DND-41 (cell line): Measurements from ENCODE around the gene SPPL2C.

Source experiments
- ATAC-seq: fragments of 200-7000 bp; cut with Tn5 transposase; 3 replicates; pipeline ENCODE4 v1.9.1; 2021; ENCODE audit warnings: low read depth; ENCODE audit not compliant: insufficient read depth
- DNase-seq: peaks from one replicate; pipeline ENCODE4 v3.0.0-alpha.2; 2020
- H2AFZ ChIP-seq: 2 replicates; pipeline ENCODE4 v1.6.0; 2012; ENCODE audit warnings: low read depth, low read length
- H3K27ac ChIP-seq: 2 replicates; pipeline ENCODE4 v1.5.1; 2012; ENCODE audit warnings: low read length, inconsistent platforms
- H3K27me3 ChIP-seq: fragments of 200-600 bp; sonication (generic); 2 replicates; pipeline ENCODE4 v1.6.0; 2012; ENCODE audit warnings: low read length, mild to moderate bottlenecking, inconsistent platforms; ENCODE audit not compliant: insufficient read depth, poor library complexity
- H3K36me3 ChIP-seq: 2 replicates; pipeline ENCODE4 v1.5.1; 2012; ENCODE audit warnings: low read length, inconsistent platforms; ENCODE audit not compliant: insufficient read depth
- H3K4me1 ChIP-seq: 2 replicates; pipeline ENCODE4 v1.5.1; 2012; ENCODE audit warnings: mild to moderate bottlenecking, low read length; ENCODE audit not compliant: insufficient read depth
- H3K4me2 ChIP-seq: 2 replicates; pipeline ENCODE4 v1.6.0; 2012; ENCODE audit warnings: mild to moderate bottlenecking, moderate library complexity, low read length, inconsistent platforms; ENCODE audit not compliant: insufficient read depth
- H3K4me3 ChIP-seq, 2 experiments: fragments of 200-600 bp in 1 of 2; shearing (Covaris generic) in 1 of 2; 2 replicates each; pipeline ENCODE4 v1.5.1; 2012 to 2016; ENCODE audit warnings: inconsistent platforms in 2 of 2, low read length in 2 of 2, mild to moderate bottlenecking in 2 of 2, low read depth in 1 of 2, moderate library complexity in 1 of 2
- H3K79me2 ChIP-seq: 2 replicates; pipeline ENCODE4 v1.6.0; 2012; ENCODE audit warnings: low read length, inconsistent platforms; ENCODE audit not compliant: insufficient read depth
- H3K9ac ChIP-seq: 2 replicates; pipeline ENCODE4 v1.6.0; 2012; ENCODE audit warnings: low read depth, mild to moderate bottlenecking, inconsistent platforms, low read length, moderate library complexity
- H3K9me3 ChIP-seq: 2 replicates; pipeline ENCODE4 v1.5.1; 2012; ENCODE audit warnings: low read length, moderate library complexity, mild to moderate bottlenecking, inconsistent platforms; ENCODE audit not compliant: insufficient read depth, severe bottlenecking
- H4K20me1 ChIP-seq: 2 replicates; pipeline ENCODE4 v1.6.0; 2012; ENCODE audit warnings: low read length; ENCODE audit not compliant: insufficient read depth
- CTCF ChIP-seq: IDR thresholded peaks from 2 replicates; pipeline ENCODE4 v1.5.1; 2012; ENCODE audit warnings: borderline replicate concordance, low read length, moderate library complexity, mild to moderate bottlenecking; ENCODE audit not compliant: poor library complexity, severe bottlenecking; ENCODE audit errors: extremely low read depth
- EZH2 ChIP-seq: IDR thresholded peaks from 3 replicates; pipeline ENCODE4 v1.6.1; 2012; ENCODE audit warnings: borderline replicate concordance, low read depth, mild to moderate bottlenecking, moderate library complexity, low read length, inconsistent platforms; ENCODE audit not compliant: severe bottlenecking

Gene SPPL2C

DNA sequence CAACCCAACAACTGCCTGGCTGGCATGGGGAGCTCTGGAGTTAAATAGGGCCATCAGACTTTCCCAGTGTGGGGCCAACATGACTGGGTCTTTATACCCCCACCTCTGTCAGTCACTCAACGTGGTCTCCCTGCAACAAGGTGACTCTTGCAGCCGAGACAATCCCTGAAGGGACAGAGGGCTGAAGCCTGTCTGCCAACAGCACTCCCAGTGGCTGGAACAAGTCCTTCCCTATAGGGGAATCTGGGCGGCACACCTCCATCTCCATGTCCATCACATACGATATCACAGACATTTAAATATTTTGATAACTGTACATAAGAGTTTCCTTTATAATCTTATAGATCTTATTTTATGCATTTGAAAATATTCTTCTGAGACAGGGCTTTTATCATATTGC lies 44.9 kb downstream of the SPPL2C start:
- Histone ChIP-seq H4K20me1 (0 out of 2 replicates have a peak, but pooled peaks cover 2% of the 10 kb centered on the region), H3K27ac (no peak overlapping the region), H3K9ac (no peak overlapping the region), H3K79me2 (no peaks in the 10 kb centered on the region), H3K27me3 (peaks cover 5% of the 10 kb centered on the region), H3K4me2 (no peak overlapping the region), H3K4me3 (no peak overlapping the region), H2AFZ (no peak overlapping the region), H3K4me1 (peaks cover 6% of the 10 kb centered on the region), H3K36me3 (no peaks in the 10 kb centered on the region), H3K9me3 (no peaks in the 10 kb centered on the region)
- TF ChIP-seq EZH2 (no peak), CTCF (peak; percentile 25)
- ATAC-seq (no peak), DNase-seq (no peak)

DNA sequence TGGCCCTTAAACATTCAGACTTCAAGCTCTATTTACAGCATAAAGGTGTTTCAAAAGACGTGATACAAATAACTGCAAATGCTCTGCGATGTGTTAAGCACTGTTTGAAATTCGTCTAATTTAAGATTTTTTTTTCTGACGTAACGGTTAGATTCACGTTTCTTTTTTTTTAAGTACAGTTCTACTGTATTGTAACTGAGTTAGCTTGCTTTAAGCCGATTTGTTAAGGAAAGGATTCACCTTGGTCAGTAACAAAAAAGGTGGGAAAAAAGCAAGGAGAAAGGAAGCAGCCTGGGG lies 49.0 kb downstream of the SPPL2C start:
- H3K79me2 ChIP-seq: no peaks in the 10 kb centered on the region
- H3K4me2 ChIP-seq: peak overlapping the region; percentile 83
- peaks cover 14% of the 10 kb centered on the region for H3K4me1 ChIP-seq
- H4K20me1 ChIP-seq: no peaks in the 10 kb centered on the region
- DNase-seq (no peak), ATAC-seq (no peak)
- H3K9me3 ChIP-seq: no peaks in the 10 kb centered on the region
- no peaks in the 10 kb centered on the region for H3K27me3 ChIP-seq
- H3K36me3 ChIP-seq: no peaks in the 10 kb centered on the region
- H3K4me3 ChIP-seq: peak overlapping the region in 1 of 2 experiments; percentile 61; a peak in 2 of 4 replicates
- peak overlapping the region; percentile 88 for H2AFZ ChIP-seq
- no peak for TF ChIP-seq EZH2
- TF ChIP-seq CTCF: no peak
- no peak overlapping the region for H3K27ac ChIP-seq
- peak overlapping the region; percentile 59 for H3K9ac ChIP-seq

- Histone ChIP-seq H3K9me3 (no peaks in the 10 kb centered on the region), H3K27ac (no peak within 1 kb of the TSS), H3K4me2 (peak within 1 kb of the TSS; percentile 83), H2AFZ (peak within 1 kb of the TSS; percentile 88), H4K20me1 (no peaks in the 10 kb centered on the region), H3K9ac (peak within 1 kb of the TSS; percentile 59), H3K36me3 (no peaks in the 10 kb centered on the region), H3K79me2 (no peaks in the 10 kb centered on the region), H3K4me1 (peaks cover 14% of the 10 kb centered on the region), H3K27me3 (no peaks in the 10 kb centered on the region), H3K4me3 (peak within 1 kb of the TSS; percentile 30 to 61; a peak in 3 of 4 replicates)
- peak; percentile 89 for ATAC-seq
- TF ChIP-seq CTCF (peak; percentile 75), EZH2 (no peak)
- peak; percentile 75 for DNase-seq
Observed at GRCh38 chr17:45894022-45894784, 49.5 kb downstream of the SPPL2C start, which contains the start of gene MAPT. TSS of gene MAPT (plus strand) at chr17:45894554. CDS start at chr17:45962338, 67,784 bp downstream.
